Mucosa of descending colon (tissue), 3 donors: Measurements from ENCODE around the gene KCNK13. TPM values are rescaled to one million over a fixed set of nuclear protein-coding genes. Genes with fewer than 3 reads are reported as not detected.
A peak's percentile ranks its signal among the peaks of the same experiment; 100 is the strongest.

Experiments
- ATAC-seq: fragments of 200-7000 bp; cut with Tn5 transposase; one replicate; pipeline ENCODE4 v1.9.1; 2020; ENCODE audit warnings: mild to moderate bottlenecking, moderate library complexity
- DNase-seq, 3 donors: peaks; one replicate each; pipeline ENCODE4 v3.0.0-alpha.2; 2020
- H3K36me3 ChIP-seq: fragments of 200-600 bp; one replicate; pipeline ENCODE4 v1.8.0; 2021; ENCODE audit warnings: low read depth, mild to moderate bottlenecking
- H3K4me1 ChIP-seq: fragments of 200-600 bp; one replicate; pipeline ENCODE4 v1.8.0; 2021; ENCODE audit warnings: low read depth, mild to moderate bottlenecking
- H3K4me3 ChIP-seq: fragments of 200-600 bp; one replicate; pipeline ENCODE4 v1.8.0; 2021; ENCODE audit warnings: mild to moderate bottlenecking
- H3K9me3 ChIP-seq: fragments of 200-600 bp; one replicate; pipeline ENCODE4 v1.8.0; 2021; ENCODE audit warnings: mild to moderate bottlenecking
- intact Hi-C, 2 donors: fragments of 100-400 bp; cut with DNase I in 1 of 2; cut with micrococcal nuclease in 1 of 2; formaldehyde crosslinking; loops; one replicate each; pipeline versions ENCODE4 v1.11.0 to v1.11.1; 2022; cut with DNase I, micrococcal nuclease
- total RNA-seq, 3 donors: library from RNA; stranded (reverse); fragmentation: NEBNext Ultra II Directional in 2 of 3; extraction: Animal tissue kit (Norgen Biotek cat#: 25700) in 2 of 3; gene quantifications; one replicate each; pipeline versions ENCODE4 v1.2.1 to v1.2.4, GENCODE V29; 2021 to 2023
- TF ChIP-seq, protein P1 (sequence below): fragments of 200-600 bp; IDR thresholded peaks from one replicate; pipeline ENCODE4 v1.8.0; 2022; ENCODE audit warnings: antibody characterized with exemption, mild to moderate bottlenecking
- donor health status: DM: no; HTN: no; CAD: no; lungs with moderate emphysema.
- donor health status: DM: no; HTN: no; CAD: no.
- donor health status: DM: no; HTN: yes; CAD: no.

KCNK13 gene
- total RNA-seq, 3 donors from 2014 or later = 0.25 to 0.67 (median 0.29) TPM

DNA sequence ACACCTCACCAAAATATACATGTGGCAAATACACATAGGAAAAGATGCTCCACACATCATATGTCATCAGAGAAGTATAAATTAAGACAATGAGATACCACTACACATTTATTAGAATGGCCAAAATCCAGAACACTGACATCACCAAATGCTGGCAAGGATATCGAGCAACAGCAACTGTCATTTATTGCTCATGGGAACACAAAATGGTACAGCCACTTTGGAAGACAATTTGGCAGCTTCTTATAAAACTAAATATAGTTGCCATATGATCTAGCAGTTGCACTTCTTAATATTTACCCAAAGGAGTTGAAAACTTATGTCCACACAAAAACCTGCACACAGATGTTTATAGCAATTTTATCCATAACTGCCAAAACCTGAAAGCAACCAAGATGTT, 7.0 kb upstream of the KCNK13 start:
- H3K4me3 ChIP-seq = no peak overlapping the region
- H3K4me1 ChIP-seq = no peaks in the 10 kb centered on the region
- no peak for ATAC-seq
- DNase-seq = no peak
- no peaks in the 10 kb centered on the region for H3K36me3 ChIP-seq
- intact Hi-C loops = no loop called here
- H3K9me3 ChIP-seq = no peaks in the 10 kb centered on the region
- TF ChIP-seq, protein P1, sequence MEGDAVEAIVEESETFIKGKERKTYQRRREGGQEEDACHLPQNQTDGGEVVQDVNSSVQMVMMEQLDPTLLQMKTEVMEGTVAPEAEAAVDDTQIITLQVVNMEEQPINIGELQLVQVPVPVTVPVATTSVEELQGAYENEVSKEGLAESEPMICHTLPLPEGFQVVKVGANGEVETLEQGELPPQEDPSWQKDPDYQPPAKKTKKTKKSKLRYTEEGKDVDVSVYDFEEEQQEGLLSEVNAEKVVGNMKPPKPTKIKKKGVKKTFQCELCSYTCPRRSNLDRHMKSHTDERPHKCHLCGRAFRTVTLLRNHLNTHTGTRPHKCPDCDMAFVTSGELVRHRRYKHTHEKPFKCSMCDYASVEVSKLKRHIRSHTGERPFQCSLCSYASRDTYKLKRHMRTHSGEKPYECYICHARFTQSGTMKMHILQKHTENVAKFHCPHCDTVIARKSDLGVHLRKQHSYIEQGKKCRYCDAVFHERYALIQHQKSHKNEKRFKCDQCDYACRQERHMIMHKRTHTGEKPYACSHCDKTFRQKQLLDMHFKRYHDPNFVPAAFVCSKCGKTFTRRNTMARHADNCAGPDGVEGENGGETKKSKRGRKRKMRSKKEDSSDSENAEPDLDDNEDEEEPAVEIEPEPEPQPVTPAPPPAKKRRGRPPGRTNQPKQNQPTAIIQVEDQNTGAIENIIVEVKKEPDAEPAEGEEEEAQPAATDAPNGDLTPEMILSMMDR = no peak

DNA sequence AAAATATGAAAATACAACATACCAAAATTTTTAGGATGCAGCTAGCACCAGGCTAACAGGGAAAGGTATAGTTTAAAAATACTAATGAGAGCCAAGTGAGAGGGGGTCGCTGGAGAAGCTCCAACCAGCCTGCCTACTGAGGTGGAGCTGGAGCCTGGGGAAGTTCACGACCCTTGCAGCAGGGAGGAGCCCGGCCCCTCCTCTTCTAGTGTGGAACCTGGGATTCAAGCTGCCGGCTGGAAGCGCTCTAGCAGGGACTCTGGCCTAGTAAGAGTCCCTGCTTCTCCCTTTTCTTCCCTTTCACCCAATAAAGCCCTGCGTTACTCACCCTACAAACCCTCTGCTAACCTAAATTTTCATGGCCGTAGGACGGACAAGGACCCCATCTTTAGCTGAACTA, 5.0 kb upstream of the KCNK13 start:
- Histone ChIP-seq H3K36me3 (no peaks in the 10 kb centered on the region), H3K4me3 (no peak overlapping the region), H3K9me3 (no peaks in the 10 kb centered on the region), H3K4me1 (peaks cover 12% of the 10 kb centered on the region)
- ATAC-seq (no peak), DNase-seq (no peak)
- intact Hi-C loops = no loop called here
- TF ChIP-seq, protein P1 = no peak

DNA sequence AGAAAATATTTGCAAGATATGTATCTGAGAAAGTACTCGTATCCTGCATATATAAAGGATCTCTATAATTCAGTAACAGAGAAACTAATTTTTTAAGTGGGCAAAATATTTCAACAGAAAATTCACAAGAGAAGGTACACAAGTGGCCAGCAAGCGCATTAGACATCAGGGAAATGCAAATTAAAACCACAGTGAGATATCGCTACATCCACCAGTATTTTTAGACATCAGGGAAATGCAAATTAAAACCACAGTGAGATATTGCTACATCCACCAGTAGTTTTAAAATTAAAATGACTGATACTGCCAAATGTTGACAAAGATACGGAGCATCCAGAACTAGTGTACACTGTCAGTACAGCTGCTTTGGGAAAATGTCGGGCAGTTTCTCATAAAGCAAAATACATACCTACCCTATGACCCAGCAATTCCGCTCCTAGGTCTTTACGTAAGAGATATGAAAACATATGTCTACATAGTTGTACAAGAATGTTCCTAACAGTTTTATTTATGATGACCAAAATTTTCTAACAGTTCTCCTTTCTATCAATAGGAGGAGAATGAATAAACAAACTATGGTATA, 2.8 kb upstream of the KCNK13 start:
- H3K9me3 ChIP-seq = no peaks in the 10 kb centered on the region
- intact Hi-C loops = no loop called here
- ATAC-seq (no peak), DNase-seq (no peak)
- no peaks in the 10 kb centered on the region for H3K36me3 ChIP-seq
- H3K4me1 ChIP-seq = peaks cover 12% of the 10 kb centered on the region
- no peak overlapping the region for H3K4me3 ChIP-seq
- TF ChIP-seq, protein P1 = no peak

DNA sequence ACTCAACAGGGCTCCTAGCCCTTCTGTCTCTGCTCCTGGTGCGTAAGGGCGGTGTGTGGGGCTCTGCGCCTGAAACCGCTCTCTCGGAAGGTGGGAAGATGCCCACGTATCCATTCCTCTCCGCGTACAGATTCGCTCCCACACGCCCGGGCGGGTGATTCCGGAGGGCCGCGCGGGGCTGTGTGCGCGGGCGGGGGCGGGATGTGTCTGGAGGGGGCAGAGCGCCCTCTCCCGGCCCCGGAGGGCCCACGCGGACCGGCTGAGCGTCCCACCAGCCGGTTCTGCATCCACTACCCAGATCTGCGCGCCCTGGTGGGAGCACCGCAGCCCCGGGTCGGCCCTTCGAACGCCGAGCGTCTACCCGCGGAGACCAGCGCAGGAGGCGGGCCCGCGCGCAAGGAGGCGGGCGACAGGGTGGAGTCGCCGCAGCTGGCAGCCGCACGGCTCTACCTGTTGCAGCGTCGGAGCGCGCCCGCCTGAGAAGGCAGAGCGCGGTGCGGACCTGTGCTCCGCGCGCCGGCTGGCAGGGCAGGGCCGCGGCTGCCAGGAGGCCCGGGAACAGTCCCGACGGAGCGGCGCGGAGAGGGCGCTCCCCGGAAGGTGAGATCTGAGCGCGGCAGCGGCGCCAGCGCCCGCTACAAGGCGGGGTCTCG, 1.4 kb upstream of the KCNK13 start:
- intact Hi-C loops = no loop called here
- peak; percentile 49 to 70 (median 54) for DNase-seq

GRCh38 chr14:90060965-90061684, 669 bp upstream of the KCNK13 start:
- ATAC-seq = peak; percentile 24
- intact Hi-C loops = no loop called here
- DNase-seq = peak in 1 of 3 donors; percentile 23

More for the DNA sequence above, 1.4 kb upstream of the KCNK13 start:
- TF ChIP-seq, protein P1 = no peak
- peak; percentile 92 for ATAC-seq
- Histone ChIP-seq H3K36me3 (no peaks in the 10 kb centered on the region), H3K9me3 (no peaks in the 10 kb centered on the region), H3K4me1 (peaks cover 12% of the 10 kb centered on the region), H3K4me3 (no peak overlapping the region)

More at GRCh38 chr14:90060965-90061684, 669 bp upstream of the KCNK13 start:
- Histone ChIP-seq H3K9me3 (no peaks in the 10 kb centered on the region), H3K36me3 (no peaks in the 10 kb centered on the region), H3K4me1 (peaks cover 12% of the 10 kb centered on the region), H3K4me3 (no peak overlapping the region)
- TF ChIP-seq, protein P1 = no peak
